Naive thymus-derived CD4-positive, alpha-beta T cell (primary cell): ENCODE measurements around the gene SLC1A4. TPM values are rescaled to one million over a fixed set of nuclear protein-coding genes. Genes with fewer than 3 reads are reported as not detected.

Experiments used
- ATAC-seq: fragments of 150-1000 bp; cut with Tn5 transposase; 2 replicates; pipeline ENCODE4 v1.10.0; 2021; ENCODE audit warnings: mild to moderate bottlenecking, moderate library complexity
- CTCF ChIA-PET: fragments of 350-600 bp; sonication (Branson Sonifier 250); formaldehyde crosslinking; loops from one replicate; lab custom pipeline; 2021; ENCODE audit warnings: antibody characterized with exemption; lab: Charles Lee
- POLR2A ChIA-PET: fragments of 350-600 bp; sonication (Branson Sonifier 250); formaldehyde crosslinking; loops from one replicate; lab custom pipeline; 2021; ENCODE audit warnings: antibody characterized with exemption, inconsistent platforms; lab: Charles Lee
- DNase-seq, 9 donors: peaks; one replicate each; pipeline versions ENCODE4 v3.0.0 to v3.0.0-alpha.2; 2020 to 2022; ENCODE audit warnings: mixed read lengths in 1 of 9
- H3K27ac ChIP-seq: one replicate; pipeline ENCODE4 v1.7.0; 2013; ENCODE audit warnings: mild to moderate bottlenecking, low read depth, low read length, moderate library complexity
- H3K27me3 ChIP-seq, 2 donors: one replicate each; pipeline ENCODE4 v1.7.0; 2013; ENCODE audit warnings: low read length in 2 of 2, mild to moderate bottlenecking in 2 of 2, moderate library complexity in 2 of 2; ENCODE audit not compliant: control insufficient read depth in 2 of 2, insufficient read depth in 2 of 2
- H3K36me3 ChIP-seq, 3 experiments: 1 replicate in 2 of 3; 2 replicates in 1 of 3; pipeline ENCODE4 v1.7.0; 2013; ENCODE audit warnings: low read length in 3 of 3, mild to moderate bottlenecking in 3 of 3, moderate library complexity in 1 of 3; ENCODE audit not compliant: insufficient read depth in 3 of 3, control insufficient read depth in 2 of 3
- H3K4me1 ChIP-seq, 2 donors: one replicate each; pipeline ENCODE4 v1.7.0; 2013; ENCODE audit warnings: low read length in 2 of 2, mild to moderate bottlenecking in 2 of 2, moderate library complexity in 1 of 2; ENCODE audit not compliant: control insufficient read depth in 2 of 2, insufficient read depth in 2 of 2
- H3K4me3 ChIP-seq: 2 replicates; pipeline ENCODE4 v1.7.0; 2013; ENCODE audit warnings: mild to moderate bottlenecking, low read length
- H3K9me3 ChIP-seq, 3 experiments: 1 replicate in 2 of 3; 2 replicates in 1 of 3; pipeline ENCODE4 v1.7.0; 2013; ENCODE audit warnings: low read length in 3 of 3; ENCODE audit not compliant: control insufficient read depth in 2 of 3
- H3K27ac Mint-ChIP-seq, 9 donors: one replicate each; pipeline ENCODE4 v1.8.0; 2020 to 2022; ENCODE audit warnings: mixed read lengths in 9 of 9, mild to moderate bottlenecking in 8 of 9, moderate library complexity in 5 of 9, inconsistent platforms in 2 of 9
- H3K27me3 Mint-ChIP-seq, 5 donors: one replicate each; pipeline ENCODE4 v1.8.0; 2021 to 2022; ENCODE audit warnings: mixed read lengths in 5 of 5, mild to moderate bottlenecking in 1 of 5
- H3K36me3 Mint-ChIP-seq, 5 donors: one replicate each; pipeline ENCODE4 v1.8.0; 2020 to 2022; ENCODE audit warnings: mixed read lengths in 5 of 5, mild to moderate bottlenecking in 3 of 5, inconsistent platforms in 1 of 5
- H3K4me1 Mint-ChIP-seq, 7 donors: one replicate each; pipeline ENCODE4 v1.8.0; 2020 to 2022; ENCODE audit warnings: mixed read lengths in 7 of 7, mild to moderate bottlenecking in 3 of 7, inconsistent platforms in 1 of 7
- H3K4me3 Mint-ChIP-seq, 10 donors: one replicate each; pipeline ENCODE4 v1.8.0; 2020 to 2022; ENCODE audit warnings: mild to moderate bottlenecking in 10 of 10, mixed read lengths in 10 of 10, moderate library complexity in 6 of 10, inconsistent platforms in 2 of 10
- H3K9me3 Mint-ChIP-seq, 11 donors: one replicate each; pipeline ENCODE4 v1.8.0; 2020 to 2022; ENCODE audit warnings: mixed read lengths in 11 of 11, mild to moderate bottlenecking in 4 of 11, inconsistent platforms in 1 of 11, moderate library complexity in 1 of 11
- intact Hi-C, 2 donors: fragments of 100-400 bp; cut with micrococcal nuclease; formaldehyde crosslinking; loops; one replicate each; pipeline ENCODE4 v1.15.1; 2023
- polyA plus RNA-seq, 2 donors: library from polyadenylated mRNA; unstranded; fragments of 300-500 nt; fragmentation: Illumina TruSeq; gene quantifications; one replicate each; pipeline ENCODE4 v1.2.3, GENCODE V29; 2021
- total RNA-seq, 6 experiments: library from RNA in 5 of 6; stranded (reverse) in 5 of 6; gene quantifications; 1 replicate in 5 of 6; 2 replicates in 1 of 6; pipeline ENCODE4 v1.2.3 and lab custom pipeline; 2021 to 2026

Gene SLC1A4
- total and polyA plus RNA-seq, 7 experiments from 2014 or later, result 0.33 to 34.5 (median 1.8) TPM; not detected in 1

DNA sequence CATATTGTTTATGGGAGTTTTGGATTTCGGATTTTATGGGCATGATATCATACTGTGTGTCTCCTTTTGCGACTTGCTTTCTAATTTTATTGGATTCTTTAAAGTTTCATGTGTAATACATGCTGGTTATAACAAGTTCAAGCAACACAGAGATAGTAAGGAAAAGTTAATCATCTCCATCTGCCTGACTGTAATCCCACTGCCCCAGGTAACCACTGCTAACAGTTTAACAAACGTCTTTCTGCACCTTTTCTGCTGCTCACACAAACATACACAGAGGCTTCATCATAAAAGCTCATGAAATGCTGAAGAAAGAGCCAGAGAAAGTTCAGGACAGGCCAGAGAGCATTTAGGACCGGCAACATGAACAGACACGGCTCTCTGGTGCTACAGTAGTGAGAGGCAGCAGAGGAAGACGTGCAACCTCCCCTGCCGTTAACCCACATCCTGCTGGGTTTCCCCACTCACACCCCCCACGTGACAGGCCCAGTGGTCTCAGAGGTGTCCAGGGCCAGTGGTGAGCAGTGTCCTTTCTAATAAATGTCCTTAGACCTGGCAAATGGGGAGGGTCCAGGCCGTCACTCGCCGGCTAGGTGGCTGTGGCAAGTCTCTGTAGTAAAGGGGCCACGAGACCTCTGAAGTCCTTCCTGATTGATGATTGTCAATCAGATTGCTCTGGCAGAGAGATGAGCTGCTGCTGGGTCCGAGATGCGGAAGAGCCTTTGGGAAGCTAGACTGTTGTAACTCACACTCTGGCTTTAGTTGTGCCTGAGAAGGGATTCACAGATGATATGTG lies 43.0 kb upstream of the SLC1A4 start:
- Histone ChIP-seq H3K27me3 (no peaks in the 10 kb centered on the region), H3K4me1 (peaks cover 21 to 25% of the 10 kb centered on the region in 2 donors), H3K4me3 (peak overlapping the region; percentile 19), H3K9me3 (no peaks in the 10 kb centered on the region), H3K36me3 (no peaks in the 10 kb centered on the region), H3K27ac (peak overlapping the region; percentile 50)
- Mint-ChIP-seq H3K27ac (peak overlapping the region; percentile 49 to 94 (median 89)), H3K36me3 (peaks cover 0 to 3% (median 0%) of the 10 kb centered on the region in 5 donors), H3K9me3 (peaks cover 0 to 2% (median 0%) of the 10 kb centered on the region in 11 donors), H3K4me1 (peaks cover 29 to 60% (median 42%) of the 10 kb centered on the region in 7 donors), H3K4me3 (peak overlapping the region; percentile 65 to 84 (median 80)), H3K27me3 (no peaks in the 10 kb centered on the region)
- intact Hi-C loops, result loop anchor here (1.0 to 2.0 kb wide), 5 partner anchors 27 to 43 kb away; partner anchors contain the start of gene SLC1A4 (in 1 of the 2)
- POLR2A ChIA-PET, result no interaction called here
- peak; percentile 19 to 74 (median 47) for DNase-seq
- CTCF ChIA-PET, result no interaction called here
- ATAC-seq, result peak; percentile 93

DNA sequence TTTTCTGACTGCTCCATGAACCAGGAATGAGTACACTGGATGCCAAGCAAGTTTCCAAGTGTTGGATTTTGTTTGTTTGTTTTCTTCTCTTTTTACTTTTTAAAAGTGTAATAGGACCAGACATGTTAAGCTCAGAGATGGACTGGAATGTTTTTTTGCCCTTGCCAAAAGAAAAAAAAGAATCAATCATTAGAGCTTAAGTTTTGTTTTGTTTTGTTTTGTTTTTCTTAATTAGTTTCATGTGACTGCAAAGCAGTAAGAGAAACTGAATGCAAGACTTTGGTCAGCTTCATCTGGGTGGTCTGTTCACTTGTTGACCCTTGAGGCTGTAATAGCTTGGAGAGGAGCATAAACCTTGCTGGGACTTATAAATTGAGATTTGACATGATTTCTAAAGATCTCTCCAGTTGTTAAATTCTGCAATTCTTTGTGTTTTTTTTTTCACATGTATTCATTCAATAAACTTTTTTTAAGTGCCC lies 42.4 kb upstream of the SLC1A4 start:
- Histone ChIP-seq H3K36me3 (no peaks in the 10 kb centered on the region), H3K27ac (peak overlapping the region; percentile 50), H3K27me3 (no peaks in the 10 kb centered on the region), H3K4me1 (peaks cover 21 to 25% of the 10 kb centered on the region in 2 donors), H3K9me3 (no peaks in the 10 kb centered on the region), H3K4me3 (peak overlapping the region; percentile 19)
- DNase-seq, result no peak
- H3K4me3 Mint-ChIP-seq, result peak overlapping the region; percentile 65 to 84 (median 80)
- POLR2A ChIA-PET, result no interaction called here
- no peaks in the 10 kb centered on the region for H3K27me3 Mint-ChIP-seq
- peaks cover 29 to 57% (median 42%) of the 10 kb centered on the region in 7 donors for H3K4me1 Mint-ChIP-seq
- H3K27ac Mint-ChIP-seq, result peak overlapping the region; percentile 49 to 94 (median 89)
- intact Hi-C loops, result loop anchor here (1.0 to 2.0 kb wide), 5 partner anchors 28 to 42 kb away; partner anchors contain the start of gene SLC1A4 (in 1 of the 2)
- CTCF ChIA-PET, result no interaction called here
- no peak for ATAC-seq
- H3K9me3 Mint-ChIP-seq, result peaks cover 0 to 2% (median 0%) of the 10 kb centered on the region in 11 donors
- peaks cover 0 to 3% (median 0%) of the 10 kb centered on the region in 5 donors for H3K36me3 Mint-ChIP-seq

DNA sequence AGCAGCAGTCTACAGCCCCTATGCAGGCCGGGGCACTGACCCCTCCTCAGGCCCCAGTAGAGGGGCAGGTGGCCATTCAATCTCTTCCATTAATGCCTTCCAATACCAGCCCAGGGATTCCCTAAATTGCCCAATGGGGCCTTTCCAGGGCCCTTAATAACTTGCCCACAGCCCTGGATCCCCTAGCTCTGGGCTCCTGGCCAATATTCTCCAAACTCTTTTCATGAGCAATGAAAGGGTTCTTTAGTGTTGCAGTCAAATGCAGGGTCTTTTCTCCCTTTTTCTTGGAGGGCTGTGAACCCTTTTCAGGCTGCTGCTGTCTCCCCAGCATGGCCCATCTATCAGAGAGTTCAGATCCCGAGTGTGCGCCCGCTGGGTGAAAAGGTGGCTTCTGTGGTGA lies 41.3 kb upstream of the SLC1A4 start:
- DNase-seq, result no peak
- intact Hi-C loops, result loop anchor here (2.0 kb wide), 2 partner anchors 29 to 41 kb away; partner anchors contain the start of gene SLC1A4 (in 1 of the 2)
- Mint-ChIP-seq H3K27ac (peak overlapping the region in 5 of 9 donors; percentile 33 to 94 (median 64)), H3K4me1 (peaks cover 29 to 50% (median 41%) of the 10 kb centered on the region in 7 donors), H3K9me3 (peaks cover 0 to 2% (median 0%) of the 10 kb centered on the region in 11 donors), H3K36me3 (peaks cover 0 to 6% (median 0%) of the 10 kb centered on the region in 5 donors), H3K27me3 (no peaks in the 10 kb centered on the region), H3K4me3 (peak overlapping the region in 2 of 10 donors; percentile 41 to 75)
- ChIA-PET CTCF (interaction anchor here (0.7 kb wide), 1 partner anchor 34 kb away, joined by 3 read pairs; no protein-coding TSS in a partner anchor), POLR2A (no interaction called here)
- ATAC-seq, result no peak
- Histone ChIP-seq H3K4me3 (no peak overlapping the region), H3K9me3 (no peaks in the 10 kb centered on the region), H3K36me3 (no peaks in the 10 kb centered on the region), H3K4me1 (peaks cover 21 to 25% of the 10 kb centered on the region in 2 donors), H3K27ac (no peak overlapping the region), H3K27me3 (no peaks in the 10 kb centered on the region)

DNA sequence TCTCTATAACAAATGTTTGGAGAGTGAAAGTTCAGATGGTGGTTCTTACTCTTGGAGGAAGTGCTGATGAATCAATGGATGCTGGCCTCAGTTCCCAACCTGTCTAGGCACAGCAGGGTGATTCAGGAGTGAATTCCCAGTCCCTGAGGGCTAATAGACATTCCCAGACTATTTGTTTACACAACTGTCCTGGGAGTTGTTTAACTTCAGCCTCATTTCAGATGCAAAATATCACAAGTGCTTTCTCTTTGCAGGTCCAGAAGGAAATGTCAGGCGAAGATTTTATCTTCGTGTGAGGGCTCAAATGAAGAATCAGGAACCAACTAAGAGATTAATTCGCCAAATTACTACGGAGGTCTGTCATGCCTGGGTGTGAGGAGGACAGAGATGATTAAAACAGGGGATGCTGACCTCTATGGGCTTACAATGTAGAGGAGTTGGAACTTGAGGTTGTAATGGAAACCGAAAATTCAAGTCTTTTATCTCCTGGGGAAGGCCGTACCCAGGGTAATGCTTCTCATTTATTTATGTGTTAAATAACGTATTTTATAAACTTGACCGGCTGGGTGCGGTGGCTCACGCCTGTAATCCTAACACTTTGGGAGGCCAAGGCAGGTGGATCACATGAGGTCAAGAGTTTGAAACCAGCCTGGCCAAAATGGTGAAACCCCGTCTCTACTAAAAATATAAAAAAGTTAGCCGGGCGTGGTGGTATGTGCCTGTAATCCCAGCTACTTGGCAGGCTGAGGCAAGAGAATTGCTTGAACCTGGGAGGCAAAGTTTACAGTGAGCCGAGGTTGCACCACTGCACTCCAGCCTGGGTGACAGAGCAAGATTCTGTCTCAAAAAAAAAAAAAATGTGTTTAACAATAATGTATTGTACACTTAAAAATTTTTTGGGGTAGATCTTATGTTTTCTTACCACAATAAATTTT lies 38.7 kb upstream of the SLC1A4 start:
- Mint-ChIP-seq H3K4me1 (peaks cover 23 to 35% (median 28%) of the 10 kb centered on the region in 7 donors), H3K27ac (peak overlapping the region in 1 of 9 donors; percentile 38), H3K4me3 (no peak overlapping the region), H3K36me3 (peaks cover 0 to 9% (median under 1%) of the 10 kb centered on the region in 5 donors), H3K27me3 (peaks cover 0 to 1% (median 0%) of the 10 kb centered on the region in 5 donors), H3K9me3 (peaks cover 0 to 4% (median 0%) of the 10 kb centered on the region in 11 donors)
- intact Hi-C loops, result no loop called here
- ChIA-PET POLR2A (no interaction called here), CTCF (interaction anchor here (0.6 kb wide), 1 partner anchor 89 kb away, joined by 4 read pairs; no protein-coding TSS in a partner anchor)
- no peak for ATAC-seq
- H3K4me3 ChIP-seq, result no peak overlapping the region
- DNase-seq, result no peak
- no peak overlapping the region for H3K27ac ChIP-seq
- no peaks in the 10 kb centered on the region for H3K36me3 ChIP-seq
- H3K4me1 ChIP-seq, result peaks cover 18 to 21% of the 10 kb centered on the region in 2 donors
- H3K27me3 ChIP-seq, result no peaks in the 10 kb centered on the region
- no peaks in the 10 kb centered on the region for H3K9me3 ChIP-seq

DNA sequence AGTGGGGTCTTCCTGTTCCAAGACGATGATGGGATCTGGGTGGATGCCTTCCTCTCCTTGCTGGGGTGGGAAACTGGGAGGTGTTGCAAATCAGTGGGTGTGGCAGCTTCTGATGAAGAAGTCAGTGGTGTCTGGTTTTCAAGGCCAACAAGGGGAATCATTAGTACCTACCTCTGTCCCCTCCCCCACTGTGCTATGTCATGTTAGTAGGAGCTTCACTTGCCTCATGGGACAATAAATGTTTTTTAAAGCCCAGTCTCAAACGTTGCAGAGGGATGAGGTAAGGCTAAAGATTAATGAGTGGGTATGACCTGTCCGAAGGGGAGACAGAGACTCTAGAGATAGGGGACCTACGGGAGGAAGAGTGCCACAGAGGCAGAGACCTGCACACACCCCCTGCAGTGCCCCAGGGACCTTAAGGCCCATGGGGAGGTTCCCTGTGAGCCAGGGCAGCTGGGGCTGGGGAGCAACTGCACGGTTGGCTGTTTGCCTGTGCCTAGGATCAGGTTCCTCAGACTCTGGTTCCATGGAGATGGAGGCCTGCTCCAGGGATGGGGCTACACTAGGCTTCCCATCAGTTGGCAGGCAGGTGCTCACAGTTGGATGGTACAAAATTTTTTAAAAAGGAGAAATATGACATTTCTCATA lies 37.8 kb upstream of the SLC1A4 start:
- Histone ChIP-seq H3K9me3 (no peaks in the 10 kb centered on the region), H3K4me1 (peaks cover 10 to 13% of the 10 kb centered on the region in 2 donors), H3K27me3 (no peaks in the 10 kb centered on the region), H3K4me3 (no peak overlapping the region), H3K36me3 (no peaks in the 10 kb centered on the region), H3K27ac (no peak overlapping the region)
- Mint-ChIP-seq H3K36me3 (peaks cover 0 to 11% (median 5%) of the 10 kb centered on the region in 5 donors), H3K4me1 (peaks cover 13 to 25% (median 18%) of the 10 kb centered on the region in 7 donors), H3K4me3 (no peak overlapping the region), H3K27ac (no peak overlapping the region), H3K9me3 (peaks cover 0 to 6% (median 0%) of the 10 kb centered on the region in 11 donors), H3K27me3 (peaks cover 0 to 3% (median 0%) of the 10 kb centered on the region in 5 donors)
- CTCF ChIA-PET, result interaction anchor here (0.6 kb wide), 1 partner anchor 88 kb away, joined by 4 read pairs; no protein-coding TSS in a partner anchor
- no peak for ATAC-seq
- intact Hi-C loops, result no loop called here
- POLR2A ChIA-PET, result no interaction called here
- DNase-seq, result no peak
